ENCODE results near the gene KRT17.

DNA sequence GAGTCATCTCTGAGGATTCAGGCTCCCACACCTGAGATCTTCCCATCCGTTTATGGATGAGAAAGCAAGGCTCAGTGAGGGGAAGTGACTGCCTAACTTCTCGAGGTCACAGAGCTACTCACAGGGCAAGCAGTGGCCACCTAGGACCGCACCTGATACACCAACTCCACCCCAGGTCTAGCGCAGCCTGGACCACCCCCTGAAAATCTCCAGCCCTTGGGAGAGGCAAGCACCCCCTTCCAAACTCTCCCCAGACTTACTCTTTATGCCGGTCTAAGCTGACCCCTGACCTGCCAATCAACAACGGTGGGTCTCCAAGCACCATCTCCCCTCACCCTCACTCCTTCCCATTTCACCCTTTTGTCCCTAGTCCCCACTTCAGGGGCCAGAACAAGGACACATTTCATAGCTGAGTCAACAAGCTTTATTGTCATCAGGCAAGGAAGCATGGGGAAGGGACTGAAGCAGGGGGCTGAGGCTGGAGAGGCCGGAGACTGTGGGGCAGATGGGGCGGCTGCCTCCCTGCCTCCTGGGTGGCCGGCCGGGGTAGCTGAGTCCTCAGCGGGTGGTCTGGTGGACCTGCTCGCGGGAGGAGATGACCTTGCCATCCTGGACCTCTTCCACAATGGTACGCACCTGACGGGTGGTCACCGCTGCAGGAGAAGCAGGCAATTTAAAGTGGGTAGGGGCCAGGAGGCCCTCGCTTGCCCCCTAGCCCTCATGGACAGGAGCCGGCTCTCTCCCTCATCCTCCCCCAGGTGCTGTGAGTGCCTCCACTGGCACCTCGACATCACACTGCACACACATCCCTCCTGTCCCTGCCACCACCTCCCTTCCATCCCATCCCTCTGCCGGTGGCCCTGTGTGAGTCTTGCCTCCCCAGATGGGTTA lies 5.1 kb downstream of the KRT17 start:
- TF ChIP-seq POLR2A (IDR thresholded peaks at IDR 0.05), result no peak
- TF ChIP-seq, protein P1, sequence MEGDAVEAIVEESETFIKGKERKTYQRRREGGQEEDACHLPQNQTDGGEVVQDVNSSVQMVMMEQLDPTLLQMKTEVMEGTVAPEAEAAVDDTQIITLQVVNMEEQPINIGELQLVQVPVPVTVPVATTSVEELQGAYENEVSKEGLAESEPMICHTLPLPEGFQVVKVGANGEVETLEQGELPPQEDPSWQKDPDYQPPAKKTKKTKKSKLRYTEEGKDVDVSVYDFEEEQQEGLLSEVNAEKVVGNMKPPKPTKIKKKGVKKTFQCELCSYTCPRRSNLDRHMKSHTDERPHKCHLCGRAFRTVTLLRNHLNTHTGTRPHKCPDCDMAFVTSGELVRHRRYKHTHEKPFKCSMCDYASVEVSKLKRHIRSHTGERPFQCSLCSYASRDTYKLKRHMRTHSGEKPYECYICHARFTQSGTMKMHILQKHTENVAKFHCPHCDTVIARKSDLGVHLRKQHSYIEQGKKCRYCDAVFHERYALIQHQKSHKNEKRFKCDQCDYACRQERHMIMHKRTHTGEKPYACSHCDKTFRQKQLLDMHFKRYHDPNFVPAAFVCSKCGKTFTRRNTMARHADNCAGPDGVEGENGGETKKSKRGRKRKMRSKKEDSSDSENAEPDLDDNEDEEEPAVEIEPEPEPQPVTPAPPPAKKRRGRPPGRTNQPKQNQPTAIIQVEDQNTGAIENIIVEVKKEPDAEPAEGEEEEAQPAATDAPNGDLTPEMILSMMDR (IDR thresholded peaks at IDR 0.05), result no peak
- no peak for TF ChIP-seq POLR2AphosphoS5 (IDR thresholded peaks at IDR 0.05)
- no peak for TF ChIP-seq EP300 (IDR thresholded peaks at IDR 0.05)
